ENCODE measurements around the gene GFRA1.

Gene GFRA1

GRCh38 chr10:116029826-116030225, 243.2 kb downstream of the GFRA1 start:
- H2BK12ac ChIP-seq (ENCODE audit: low read length): no peak overlapping the region
- no peak overlapping the region for H3K18ac ChIP-seq (ENCODE audit: low read length)
- H4K8ac ChIP-seq (ENCODE audit: low read depth, low read length): no peak overlapping the region
- no peaks in the 10 kb centered on the region for H3K9me3 ChIP-seq (replicated peaks in 1 of 2; ENCODE audit: control insufficient read depth in 2 of 2, insufficient read depth in 1 of 2, low read depth in 1 of 2, low read length in 2 of 2)
- no peak overlapping the region for H3K4me3 ChIP-seq (ENCODE audit: low read length in 2 of 2)
- H3K23ac ChIP-seq (ENCODE audit: low read depth, low read length, poor library complexity): no peak overlapping the region
- H2BK120ac ChIP-seq (ENCODE audit: low read depth, low read length): no peak overlapping the region
- no peak overlapping the region for H2BK5ac ChIP-seq (ENCODE audit: low read length)
- no peak for DNase-seq (ENCODE audit: low spot score)
- WGBS, 2 donors (ENCODE audit: extremely low coverage in 2 of 2, insufficient read length in 2 of 2, insufficient replicate concordance in 1 of 2): no CpG with 5 or more reads among the region's 4 CpGs
- H3K14ac ChIP-seq (ENCODE audit: low read length): no peak overlapping the region
- H2AK5ac ChIP-seq (ENCODE audit: low read depth, low read length): no peak overlapping the region
- no peak overlapping the region for H2BK15ac ChIP-seq (ENCODE audit: low read length)
- no peaks in the 10 kb centered on the region for H3K4me1 ChIP-seq (ENCODE audit: control insufficient read depth in 2 of 2, insufficient read depth in 1 of 2, low read depth in 1 of 2, low read length in 2 of 2)
- no peak overlapping the region for H4K91ac ChIP-seq (ENCODE audit: low read depth, low read length, poor library complexity)
- no peak overlapping the region for H3K4ac ChIP-seq (ENCODE audit: low read length)
- no peak overlapping the region for H2AFZ ChIP-seq (ENCODE audit: low read length)
- no peak overlapping the region for H3K27ac ChIP-seq (replicated peaks; ENCODE audit: low read length)
- no peak overlapping the region for H3K4me2 ChIP-seq (ENCODE audit: insufficient read depth, low read length, poor library complexity, severe bottlenecking)
- H3K9ac ChIP-seq (ENCODE audit: low read depth, low read length, poor library complexity): no peak overlapping the region
- no peaks in the 10 kb centered on the region for H3K27me3 ChIP-seq (ENCODE audit: control insufficient read depth in 3 of 3, insufficient read depth in 3 of 3, low read depth in 1 of 3, low read length in 3 of 3)
- no peaks in the 10 kb centered on the region for H3K79me1 ChIP-seq (ENCODE audit: low read depth, low read length)
- H3K36me3 ChIP-seq (replicated peaks in 1 of 2; ENCODE audit: control insufficient read depth in 2 of 2, insufficient read depth in 2 of 2, low read length in 2 of 2): no peaks in the 10 kb centered on the region

- H2BK12ac ChIP-seq (ENCODE audit: low read length): no peak overlapping the region
- H2AFZ ChIP-seq (ENCODE audit: low read length): no peak overlapping the region
- no peaks in the 10 kb centered on the region for H3K27me3 ChIP-seq (ENCODE audit: control insufficient read depth in 3 of 3, insufficient read depth in 3 of 3, low read depth in 1 of 3, low read length in 3 of 3)
- H3K4me3 ChIP-seq (ENCODE audit: low read length in 2 of 2): no peak overlapping the region
- H3K36me3 ChIP-seq (replicated peaks in 1 of 2; ENCODE audit: control insufficient read depth in 2 of 2, insufficient read depth in 2 of 2, low read length in 2 of 2): no peaks in the 10 kb centered on the region
- H3K18ac ChIP-seq (ENCODE audit: low read length): no peak overlapping the region
- H3K27ac ChIP-seq (replicated peaks; ENCODE audit: low read length): no peak overlapping the region
- H3K14ac ChIP-seq (ENCODE audit: low read length): no peak overlapping the region
- no peak overlapping the region for H2BK5ac ChIP-seq (ENCODE audit: low read length)
- H3K4me1 ChIP-seq (ENCODE audit: control insufficient read depth in 2 of 2, insufficient read depth in 1 of 2, low read depth in 1 of 2, low read length in 2 of 2): no peaks in the 10 kb centered on the region
- no peak overlapping the region for H4K8ac ChIP-seq (ENCODE audit: low read depth, low read length)
- no peak overlapping the region for H3K9ac ChIP-seq (ENCODE audit: low read depth, low read length, poor library complexity)
- no peak overlapping the region for H4K91ac ChIP-seq (ENCODE audit: low read depth, low read length, poor library complexity)
- no peak overlapping the region for H3K4ac ChIP-seq (ENCODE audit: low read length)
- DNase-seq (ENCODE audit: low spot score): no peak
- no peaks in the 10 kb centered on the region for H3K79me1 ChIP-seq (ENCODE audit: low read depth, low read length)
- no peaks in the 10 kb centered on the region for H3K9me3 ChIP-seq (replicated peaks in 1 of 2; ENCODE audit: control insufficient read depth in 2 of 2, insufficient read depth in 1 of 2, low read depth in 1 of 2, low read length in 2 of 2)
- H3K4me2 ChIP-seq (ENCODE audit: insufficient read depth, low read length, poor library complexity, severe bottlenecking): no peak overlapping the region
- no peak overlapping the region for H2AK5ac ChIP-seq (ENCODE audit: low read depth, low read length)
- no peak overlapping the region for H3K23ac ChIP-seq (ENCODE audit: low read depth, low read length, poor library complexity)
- no peak overlapping the region for H2BK15ac ChIP-seq (ENCODE audit: low read length)
- no peak overlapping the region for H2BK120ac ChIP-seq (ENCODE audit: low read depth, low read length)
- no CpG with 5 or more reads among the region's 6 CpGs for WGBS, 2 donors (ENCODE audit: extremely low coverage in 2 of 2, insufficient read length in 2 of 2, insufficient replicate concordance in 1 of 2)
Measured at GRCh38 chr10:116027355-116027754, 245.7 kb downstream of the GFRA1 start.

- H2BK5ac ChIP-seq (ENCODE audit: low read length): no peak overlapping the region
- no peak overlapping the region for H3K14ac ChIP-seq (ENCODE audit: low read length)
- no peaks in the 10 kb centered on the region for H3K9me3 ChIP-seq (replicated peaks in 1 of 2; ENCODE audit: control insufficient read depth in 2 of 2, insufficient read depth in 1 of 2, low read depth in 1 of 2, low read length in 2 of 2)
- H3K4me1 ChIP-seq (ENCODE audit: control insufficient read depth in 2 of 2, insufficient read depth in 1 of 2, low read depth in 1 of 2, low read length in 2 of 2): no peaks in the 10 kb centered on the region
- no peaks in the 10 kb centered on the region for H3K27me3 ChIP-seq (ENCODE audit: control insufficient read depth in 3 of 3, insufficient read depth in 3 of 3, low read depth in 1 of 3, low read length in 3 of 3)
- H4K91ac ChIP-seq (ENCODE audit: low read depth, low read length, poor library complexity): no peak overlapping the region
- H2AFZ ChIP-seq (ENCODE audit: low read length): no peak overlapping the region
- H3K4me3 ChIP-seq (ENCODE audit: low read length in 2 of 2): no peak overlapping the region
- no peak overlapping the region for H2BK12ac ChIP-seq (ENCODE audit: low read length)
- no peak overlapping the region for H4K8ac ChIP-seq (ENCODE audit: low read depth, low read length)
- no peaks in the 10 kb centered on the region for H3K79me1 ChIP-seq (ENCODE audit: low read depth, low read length)
- no peak for DNase-seq (ENCODE audit: low spot score)
- H3K23ac ChIP-seq (ENCODE audit: low read depth, low read length, poor library complexity): no peak overlapping the region
- no peak overlapping the region for H2AK5ac ChIP-seq (ENCODE audit: low read depth, low read length)
- no peak overlapping the region for H2BK15ac ChIP-seq (ENCODE audit: low read length)
- no peak overlapping the region for H3K9ac ChIP-seq (ENCODE audit: low read depth, low read length, poor library complexity)
- no peak overlapping the region for H3K27ac ChIP-seq (replicated peaks; ENCODE audit: low read length)
- no CpG with 5 or more reads among the region's 6 CpGs for WGBS, 2 donors (ENCODE audit: extremely low coverage in 2 of 2, insufficient read length in 2 of 2, insufficient replicate concordance in 1 of 2)
- no peak overlapping the region for H2BK120ac ChIP-seq (ENCODE audit: low read depth, low read length)
- H3K18ac ChIP-seq (ENCODE audit: low read length): no peak overlapping the region
- H3K4me2 ChIP-seq (ENCODE audit: insufficient read depth, low read length, poor library complexity, severe bottlenecking): no peak overlapping the region
- H3K4ac ChIP-seq (ENCODE audit: low read length): no peak overlapping the region
- H3K36me3 ChIP-seq (replicated peaks in 1 of 2; ENCODE audit: control insufficient read depth in 2 of 2, insufficient read depth in 2 of 2, low read length in 2 of 2): no peaks in the 10 kb centered on the region
Measured at GRCh38 chr10:116026725-116027124, 246.3 kb downstream of the GFRA1 start.

- no peak overlapping the region for H2BK12ac ChIP-seq (ENCODE audit: low read length)
- WGBS, 2 donors (ENCODE audit: extremely low coverage in 2 of 2, insufficient read length in 2 of 2, insufficient replicate concordance in 1 of 2): no CpG with 5 or more reads among the region's 1 CpG
- H3K36me3 ChIP-seq (replicated peaks in 1 of 2; ENCODE audit: control insufficient read depth in 2 of 2, insufficient read depth in 2 of 2, low read length in 2 of 2): no peaks in the 10 kb centered on the region
- no peak overlapping the region for H3K9ac ChIP-seq (ENCODE audit: low read depth, low read length, poor library complexity)
- no peak overlapping the region for H2AK5ac ChIP-seq (ENCODE audit: low read depth, low read length)
- H3K4ac ChIP-seq (ENCODE audit: low read length): no peak overlapping the region
- H3K9me3 ChIP-seq (replicated peaks in 1 of 2; ENCODE audit: control insufficient read depth in 2 of 2, insufficient read depth in 1 of 2, low read depth in 1 of 2, low read length in 2 of 2): no peaks in the 10 kb centered on the region
- no peak overlapping the region for H3K23ac ChIP-seq (ENCODE audit: low read depth, low read length, poor library complexity)
- no peaks in the 10 kb centered on the region for H3K79me1 ChIP-seq (ENCODE audit: low read depth, low read length)
- no peak overlapping the region for H2AFZ ChIP-seq (ENCODE audit: low read length)
- DNase-seq (ENCODE audit: low spot score): no peak
- no peak overlapping the region for H3K18ac ChIP-seq (ENCODE audit: low read length)
- H3K4me3 ChIP-seq (ENCODE audit: low read length in 2 of 2): no peak overlapping the region
- H3K14ac ChIP-seq (ENCODE audit: low read length): no peak overlapping the region
- H2BK5ac ChIP-seq (ENCODE audit: low read length): no peak overlapping the region
- no peaks in the 10 kb centered on the region for H3K27me3 ChIP-seq (ENCODE audit: control insufficient read depth in 3 of 3, insufficient read depth in 3 of 3, low read depth in 1 of 3, low read length in 3 of 3)
- H3K4me1 ChIP-seq (ENCODE audit: control insufficient read depth in 2 of 2, insufficient read depth in 1 of 2, low read depth in 1 of 2, low read length in 2 of 2): no peaks in the 10 kb centered on the region
- H4K8ac ChIP-seq (ENCODE audit: low read depth, low read length): no peak overlapping the region
- no peak overlapping the region for H2BK15ac ChIP-seq (ENCODE audit: low read length)
- no peak overlapping the region for H2BK120ac ChIP-seq (ENCODE audit: low read depth, low read length)
- H3K4me2 ChIP-seq (ENCODE audit: insufficient read depth, low read length, poor library complexity, severe bottlenecking): no peak overlapping the region
- H3K27ac ChIP-seq (replicated peaks; ENCODE audit: low read length): no peak overlapping the region
- H4K91ac ChIP-seq (ENCODE audit: low read depth, low read length, poor library complexity): no peak overlapping the region
Measured at GRCh38 chr10:116026315-116026714, 246.7 kb downstream of the GFRA1 start.
